HG03108 (cell line): ENCODE data around the gene GPHN.

Experiments
- ATAC-seq: cut with Tn5 transposase; IDR thresholded peaks from one replicate; pipeline ENCODE4 v1.9.1; 2021; ENCODE audit warnings: moderate library complexity; ENCODE audit not compliant: unreplicated experiment

GPHN gene

GRCh38 chr14:67133595-67134441, 625.9 kb downstream of the GPHN start:
- ATAC-seq: no peak

GRCh38 chr14:67137744-67138371, 629.9 kb downstream of the GPHN start:
- ATAC-seq: no peak

- no peak for ATAC-seq
These were observed 632.6 kb downstream of the GPHN start for GRCh38 chr14:67140556-67140955.

DNA sequence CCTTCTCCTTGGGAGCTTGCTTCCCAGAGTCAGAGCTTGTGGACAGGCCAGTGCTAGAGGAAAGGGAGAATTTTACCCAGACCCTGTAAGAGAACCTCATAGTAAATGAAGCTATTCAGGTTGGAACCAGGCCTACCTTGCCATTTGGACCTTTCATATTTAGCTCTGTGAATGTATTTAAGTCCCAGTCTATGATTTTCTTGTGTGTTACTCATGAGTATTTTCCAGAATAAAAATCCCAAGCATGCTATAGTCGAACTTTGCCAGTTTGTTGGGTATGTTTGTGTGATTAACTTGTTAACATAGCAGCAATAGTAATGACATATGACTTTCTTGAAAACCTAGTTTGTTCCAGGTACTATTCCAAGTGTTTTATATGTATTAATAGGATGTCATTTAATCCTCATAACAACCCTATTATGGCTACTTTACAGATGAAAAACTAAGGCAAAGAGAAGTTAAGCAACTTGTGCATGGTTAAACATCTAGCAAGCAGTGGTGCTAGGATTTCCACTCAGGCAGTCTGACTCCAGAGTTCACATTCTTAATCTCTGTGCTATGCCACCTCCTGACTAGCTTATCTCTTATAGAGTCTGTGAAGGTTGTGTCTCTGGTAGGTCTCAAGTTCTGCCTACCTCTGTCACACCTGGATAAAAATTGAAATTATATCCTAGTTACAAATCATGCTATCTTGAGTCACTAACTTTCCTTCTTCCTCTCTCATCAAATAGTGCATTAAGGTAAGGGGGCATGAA, 633.4 kb downstream of the GPHN start:
- no peak for ATAC-seq

- ATAC-seq: no peak
These were observed 643.2 kb downstream of the GPHN start for GRCh38 chr14:67151082-67151666.

GRCh38 chr14:67158566-67158965, 650.6 kb downstream of the GPHN start:
- no peak for ATAC-seq

DNA sequence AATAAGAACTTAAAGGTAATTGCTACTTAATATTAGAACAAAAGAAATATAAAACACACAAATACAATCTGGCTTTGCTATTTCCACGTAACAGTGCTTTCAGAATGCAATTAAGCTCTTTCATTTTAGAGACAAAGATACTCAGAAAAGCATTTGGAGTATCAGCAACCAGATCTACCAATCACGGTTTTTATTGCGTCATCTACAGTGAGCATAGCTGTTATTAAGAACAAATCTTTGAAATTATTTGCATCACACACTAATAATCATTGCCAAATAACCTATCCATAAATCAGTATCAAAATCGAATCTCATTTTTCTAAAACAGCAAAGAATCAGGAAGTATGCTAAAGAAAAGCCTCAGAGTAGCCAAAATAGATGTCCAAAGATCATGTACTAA, 654.4 kb downstream of the GPHN start:
- ATAC-seq: no peak

DNA sequence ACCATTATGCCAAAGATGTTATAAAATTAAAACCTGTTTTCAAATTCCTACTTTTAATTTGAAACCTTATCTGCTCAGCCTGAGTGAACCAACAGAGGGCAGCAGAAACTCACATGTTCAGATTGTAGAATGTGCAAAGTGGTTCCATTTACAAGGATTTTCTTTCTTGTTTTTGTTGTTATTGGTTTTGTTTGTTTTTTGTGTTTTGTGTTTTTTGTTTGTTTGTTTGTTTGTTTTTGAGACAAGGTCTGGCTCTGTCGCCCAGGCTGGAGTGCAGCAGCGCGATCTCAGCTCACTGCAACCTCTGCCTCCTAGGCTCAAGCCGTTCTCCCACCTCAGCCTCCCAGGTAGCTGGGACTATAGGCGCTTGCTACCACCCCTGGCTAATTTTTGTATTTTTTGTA, 658.5 kb downstream of the GPHN start:
- ATAC-seq: no peak

DNA sequence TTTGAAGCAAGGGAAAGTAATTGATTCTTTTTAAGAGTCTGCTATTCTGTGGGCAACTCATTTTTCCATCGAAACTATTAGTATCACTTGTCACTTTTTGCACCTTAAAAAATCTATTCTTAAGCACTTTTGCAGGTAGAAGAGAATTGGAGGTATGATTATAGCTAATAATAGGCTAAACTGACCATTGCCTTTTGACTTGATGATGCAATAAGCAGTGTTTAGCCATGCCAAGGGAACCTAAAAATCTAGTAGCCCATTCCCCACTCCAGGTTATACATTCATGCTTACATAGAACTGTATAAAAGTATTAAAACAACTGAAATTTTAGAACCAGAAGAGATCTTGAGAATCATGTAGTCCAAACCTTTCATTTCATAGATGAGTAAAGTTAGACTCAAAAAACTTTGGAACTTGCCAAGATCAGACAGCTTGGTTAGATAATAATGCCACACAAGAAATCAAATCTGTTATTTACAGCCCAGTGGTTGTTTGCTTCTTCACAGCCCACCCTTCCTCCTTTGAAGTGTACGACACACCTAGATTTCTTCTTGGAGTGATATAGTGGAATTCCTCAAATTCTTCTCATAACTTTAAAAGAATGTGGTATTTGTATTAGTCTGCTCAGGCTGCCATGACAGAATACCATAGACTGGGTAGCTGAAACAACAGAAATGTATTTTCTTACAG, 659.6 kb downstream of the GPHN start:
- no peak for ATAC-seq

- no peak for ATAC-seq
These were observed 660.1 kb downstream of the GPHN start for GRCh38 chr14:67168110-67168441.

DNA sequence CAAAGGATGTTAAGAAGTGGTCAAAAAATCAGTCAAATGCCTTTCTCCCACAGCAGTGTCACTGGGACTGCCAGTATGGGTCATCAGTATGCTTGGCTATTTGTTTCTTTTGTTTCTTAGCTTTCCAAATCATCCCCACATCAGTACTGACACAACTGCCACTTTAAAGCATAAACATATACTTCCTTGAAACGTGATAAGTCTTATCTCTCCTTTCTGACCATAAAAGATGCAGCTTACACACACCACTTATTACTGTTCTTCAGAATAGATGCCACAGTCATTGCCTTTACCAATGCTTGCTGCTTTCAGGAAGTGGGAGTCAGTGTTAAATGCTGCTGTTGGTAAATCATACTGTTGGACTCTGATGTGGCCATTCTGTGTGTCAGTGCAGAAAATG, 662.7 kb downstream of the GPHN start:
- ATAC-seq: no peak

- ATAC-seq: no peak
These were observed 664.1 kb downstream of the GPHN start for GRCh38 chr14:67172056-67172455.

GRCh38 chr14:67172520-67172919, 664.6 kb downstream of the GPHN start:
- ATAC-seq: no peak

GRCh38 chr14:67173719-67174118, 665.8 kb downstream of the GPHN start:
- no peak for ATAC-seq

DNA sequence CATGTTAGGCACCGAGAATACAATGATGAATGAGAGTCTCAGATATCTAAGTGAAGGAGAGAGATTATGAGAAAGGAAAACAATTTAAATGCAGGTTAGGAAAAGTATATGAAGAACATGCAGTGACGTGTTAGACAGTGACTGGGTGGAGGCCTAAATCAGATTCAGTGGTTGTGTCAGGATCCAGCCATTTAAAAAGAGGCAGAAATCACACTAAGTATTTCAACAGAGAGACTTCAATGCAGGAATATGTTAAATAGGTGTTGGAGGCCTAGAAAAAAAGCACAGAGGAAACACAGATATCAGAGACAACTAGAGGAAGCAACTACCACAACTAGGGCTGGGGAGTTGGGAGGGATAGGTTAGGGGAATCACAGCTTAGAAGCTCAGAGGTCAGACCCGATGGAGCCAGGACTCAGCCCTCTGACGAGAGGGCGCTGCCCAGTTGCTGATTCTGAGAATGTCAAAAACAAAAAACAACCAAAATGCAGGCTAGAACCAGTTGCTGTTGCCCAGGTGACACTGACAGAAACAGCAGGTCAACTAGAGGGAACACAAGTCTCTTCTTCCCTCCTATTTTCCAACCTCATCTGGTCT, 678.3 kb downstream of the GPHN start:
- no peak for ATAC-seq

DNA sequence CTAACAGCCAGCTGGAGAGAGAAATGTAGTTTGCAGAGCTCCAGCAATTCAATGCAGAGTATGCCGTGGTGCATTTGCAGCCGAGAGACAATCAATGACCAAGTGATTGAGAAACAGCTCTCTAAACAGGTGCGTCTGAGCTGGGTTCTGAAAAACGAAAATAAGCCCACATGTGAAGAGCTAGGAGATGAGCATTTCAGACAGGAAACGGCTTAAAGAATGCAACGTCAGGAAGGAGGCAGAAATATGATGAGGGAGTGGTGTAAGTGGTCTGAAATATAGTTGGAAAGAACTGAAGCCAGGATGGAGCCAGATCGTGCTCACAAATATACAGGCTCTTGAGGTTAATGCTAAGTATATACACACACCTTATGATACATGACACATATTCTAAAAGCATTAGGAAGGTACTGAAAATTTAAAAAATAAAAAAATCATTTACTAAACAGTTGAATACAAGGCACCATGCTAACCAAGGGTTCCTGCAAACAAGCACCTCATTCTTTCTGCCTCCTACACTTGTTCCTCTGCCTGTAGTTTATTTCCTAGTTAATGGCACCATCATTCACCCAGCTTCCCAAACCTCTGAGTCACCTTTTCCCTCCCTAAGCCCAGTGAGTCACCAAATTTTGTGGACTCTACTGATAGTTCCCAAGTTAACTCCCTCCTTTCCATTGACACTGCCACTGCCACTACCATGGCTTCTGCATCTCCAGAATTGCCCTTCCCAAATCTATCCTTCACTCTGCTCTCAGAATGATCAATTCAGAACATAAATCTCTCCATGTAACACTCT, 679.0 kb downstream of the GPHN start:
- no peak for ATAC-seq

- no peak for ATAC-seq
These were observed 679.9 kb downstream of the GPHN start for GRCh38 chr14:67187826-67188225.

- ATAC-seq: no peak
These were observed 680.4 kb downstream of the GPHN start for GRCh38 chr14:67188326-67188725.

GRCh38 chr14:67191768-67192290, 683.9 kb downstream of the GPHN start:
- no peak for ATAC-seq

- no peak for ATAC-seq
These were observed 684.4 kb downstream of the GPHN start for GRCh38 chr14:67192366-67192765.
